Stimulated activated CD4-positive, alpha-beta T cell treated with anti-CD3 and anti-CD28 coated beads, Interleukin-12 subunit alpha, Interleukin-12 subunit beta, amount 100 ng/mL, for 4 hours (primary cell): Measurements from ENCODE around the gene S1PR3.
A peak's percentile ranks its signal among the peaks of the same experiment; 100 is the strongest.

Experiments
- DNase-seq: peaks from one replicate; pipeline ENCODE4 v3.0.0-alpha.2; 2020

S1PR3 gene

DNA sequence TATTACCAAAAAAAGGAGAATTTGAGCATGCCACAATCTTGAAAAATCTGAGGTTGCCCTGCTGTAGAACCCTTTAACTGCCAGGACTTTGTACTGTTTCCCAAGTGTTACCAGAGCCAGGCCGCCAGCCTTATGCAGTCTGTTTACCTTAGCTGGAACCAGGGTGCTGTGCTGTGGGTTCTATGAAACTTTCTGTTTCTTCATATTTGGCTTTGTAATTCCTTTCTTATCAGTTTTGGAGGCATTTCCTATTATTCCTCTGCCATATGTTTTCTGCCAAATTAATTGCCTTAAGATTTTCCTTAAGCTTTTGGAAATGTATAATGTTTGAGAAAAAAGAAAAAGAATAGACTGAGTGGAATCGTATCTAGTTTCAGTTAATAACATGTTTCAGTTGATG lies 2.1 kb downstream of the S1PR3 start:
- no peak for DNase-seq

DNA sequence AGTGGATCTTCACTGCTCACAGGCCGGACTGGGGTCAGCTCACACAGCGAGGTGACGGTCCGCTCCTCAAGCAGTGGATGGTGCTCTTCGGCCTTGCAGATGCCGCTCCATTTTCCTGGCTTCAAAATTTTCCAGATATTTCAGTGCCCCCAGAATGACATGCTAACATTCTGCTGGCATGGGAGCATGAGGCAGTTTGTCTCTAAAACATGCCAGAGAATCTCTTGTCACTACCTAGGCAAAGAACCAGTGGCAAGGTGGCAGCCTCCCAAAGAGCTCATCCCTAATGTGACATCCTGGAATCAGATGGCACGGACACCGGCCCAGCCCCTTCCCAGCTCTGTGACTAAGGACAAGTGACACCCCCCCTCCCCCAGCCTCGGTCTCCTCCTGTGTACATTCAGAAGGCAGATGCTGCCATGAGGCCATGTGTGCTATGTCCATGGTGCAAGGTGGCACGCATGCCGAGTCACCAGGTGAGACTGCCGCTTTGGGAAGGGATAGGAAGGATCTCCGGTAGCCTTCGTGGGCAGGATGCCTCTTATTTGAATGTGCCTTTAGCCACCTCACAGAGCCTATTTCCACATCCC lies 2.7 kb downstream of the S1PR3 start:
- DNase-seq: no peak

- no peak for DNase-seq
Measured at GRCh38 chr9:88994469-88995199, 3.4 kb downstream of the S1PR3 start.

DNA sequence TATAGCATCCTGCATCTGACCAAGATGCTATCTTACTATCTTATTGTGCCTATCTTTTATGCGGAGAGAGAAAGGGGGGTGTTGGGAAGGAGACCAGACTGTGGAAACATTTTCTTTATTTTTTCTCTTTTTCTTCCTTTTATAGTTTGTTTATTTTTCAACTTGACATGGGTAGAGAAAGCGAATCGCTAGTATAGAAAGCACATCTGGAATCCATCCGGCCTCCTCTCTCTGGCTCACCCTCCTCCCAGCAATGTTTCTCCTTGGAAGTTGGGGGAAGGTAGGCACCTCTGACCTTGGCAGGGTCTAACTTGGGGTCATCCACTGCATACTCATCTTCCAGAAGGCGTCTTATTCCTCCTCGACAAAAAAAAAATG lies 3.9 kb downstream of the S1PR3 start:
- no peak for DNase-seq

DNA sequence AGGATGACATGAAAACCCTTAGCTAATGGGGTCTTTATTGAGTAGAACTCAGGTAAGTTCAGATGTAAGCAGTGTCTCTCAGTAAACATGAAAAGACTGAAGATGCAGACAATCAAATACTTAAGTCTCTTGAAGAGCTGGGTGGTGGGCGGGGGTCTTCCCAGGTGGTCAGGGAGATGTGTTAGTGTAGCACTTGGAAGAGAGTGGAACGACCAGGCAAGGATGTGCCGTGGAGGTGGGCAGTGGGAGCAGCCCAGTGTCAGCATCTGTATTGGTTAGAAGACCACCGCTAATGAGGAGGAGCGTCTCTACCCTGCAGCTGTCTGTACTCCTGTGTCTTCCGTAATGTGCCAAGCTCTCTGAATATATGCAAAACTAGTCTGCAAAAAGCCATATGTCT lies 4.4 kb downstream of the S1PR3 start:
- DNase-seq: no peak

GRCh38 chr9:88996046-88996920 lies 5.0 kb downstream of the S1PR3 start:
- DNase-seq: no peak

DNA sequence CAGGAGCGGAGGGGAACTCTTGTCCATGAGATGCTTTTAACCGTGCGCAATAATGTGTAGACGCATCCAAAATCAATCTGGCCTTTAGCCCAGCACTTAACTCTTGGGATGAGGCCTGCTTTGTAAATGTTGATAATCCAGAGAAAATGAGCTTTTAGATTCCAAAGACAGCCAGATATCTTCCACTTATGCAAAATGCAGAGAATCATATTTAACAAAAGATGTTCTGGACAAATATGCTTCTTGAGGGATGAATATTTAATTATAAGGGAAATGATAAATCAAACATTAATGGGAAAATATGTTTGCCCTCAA lies 5.6 kb downstream of the S1PR3 start:
- DNase-seq: no peak

DNA sequence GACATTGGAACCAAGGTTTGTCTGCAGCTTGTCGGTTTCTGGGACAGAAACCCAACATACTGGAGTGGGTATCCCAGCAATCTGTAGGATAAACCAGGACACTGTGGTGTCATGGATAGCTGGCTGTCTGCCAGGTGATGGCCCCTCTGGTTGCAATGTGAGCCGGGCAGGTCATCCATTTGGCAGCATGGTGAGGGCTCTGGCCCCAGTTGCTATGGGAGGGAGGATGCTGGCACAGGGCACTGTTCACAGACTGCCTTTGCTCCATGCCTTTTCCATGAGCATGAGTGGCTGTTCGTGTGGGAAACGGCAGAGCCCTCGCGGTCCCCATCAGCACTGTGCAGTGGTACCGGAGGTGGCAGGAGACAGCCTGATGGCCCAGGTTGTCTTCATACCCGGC lies 6.4 kb downstream of the S1PR3 start:
- DNase-seq: no peak

GRCh38 chr9:88998503-88998902 lies 7.2 kb downstream of the S1PR3 start:
- DNase-seq: no peak

- DNase-seq: no peak
Measured at GRCh38 chr9:88998911-88999310, 7.6 kb downstream of the S1PR3 start.

- DNase-seq: no peak
Measured at GRCh38 chr9:89000371-89000781, 9.1 kb downstream of the S1PR3 start.

GRCh38 chr9:89000973-89001916 lies 10.0 kb downstream of the S1PR3 start:
- peak; percentile 86 for DNase-seq

DNA sequence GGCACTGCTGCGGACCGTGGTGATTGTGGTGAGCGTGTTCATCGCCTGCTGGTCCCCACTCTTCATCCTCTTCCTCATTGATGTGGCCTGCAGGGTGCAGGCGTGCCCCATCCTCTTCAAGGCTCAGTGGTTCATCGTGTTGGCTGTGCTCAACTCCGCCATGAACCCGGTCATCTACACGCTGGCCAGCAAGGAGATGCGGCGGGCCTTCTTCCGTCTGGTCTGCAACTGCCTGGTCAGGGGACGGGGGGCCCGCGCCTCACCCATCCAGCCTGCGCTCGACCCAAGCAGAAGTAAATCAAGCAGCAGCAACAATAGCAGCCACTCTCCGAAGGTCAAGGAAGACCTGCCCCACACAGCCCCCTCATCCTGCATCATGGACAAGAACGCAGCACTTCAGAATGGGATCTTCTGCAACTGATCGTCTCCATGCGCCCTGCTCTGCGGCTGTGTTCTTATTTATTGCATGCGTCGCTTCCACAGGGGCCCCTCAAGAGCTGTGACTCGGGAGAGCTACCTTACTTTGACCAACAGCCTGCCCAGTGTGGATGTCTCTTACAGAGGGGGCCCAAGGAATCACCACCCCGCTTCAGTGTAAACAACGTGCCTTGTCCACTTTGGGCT lies 10.8 kb downstream of the S1PR3 start:
- DNase-seq: no peak

GRCh38 chr9:89002987-89003386 lies 11.7 kb downstream of the S1PR3 start:
- DNase-seq: no peak

DNA sequence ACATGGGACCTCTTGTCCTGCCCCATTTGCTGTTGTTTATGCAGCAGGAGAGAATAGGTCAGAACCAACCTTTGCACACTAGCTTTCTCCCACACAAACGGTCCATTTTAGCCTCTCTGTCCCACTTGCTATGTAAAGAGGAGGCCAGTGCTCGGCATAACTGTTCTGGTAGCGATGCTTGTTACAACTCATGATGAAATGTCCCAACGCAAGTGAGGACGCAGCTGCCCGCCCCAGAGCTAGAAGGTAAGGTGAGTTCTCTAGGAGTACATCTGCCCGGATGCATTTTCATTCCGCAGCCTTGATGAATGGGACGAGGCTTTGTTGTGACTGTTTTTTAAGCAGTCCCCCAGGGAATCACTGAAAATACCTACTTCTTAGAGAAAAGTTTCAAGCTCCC lies 14.1 kb downstream of the S1PR3 start:
- no peak for DNase-seq

GRCh38 chr9:89006267-89006666 lies 15.0 kb downstream of the S1PR3 start:
- DNase-seq: no peak

- no peak for DNase-seq
Measured at GRCh38 chr9:89006996-89007967, 16.0 kb downstream of the S1PR3 start.

GRCh38 chr9:89008055-89008743 lies 16.9 kb downstream of the S1PR3 start:
- no peak for DNase-seq

DNA sequence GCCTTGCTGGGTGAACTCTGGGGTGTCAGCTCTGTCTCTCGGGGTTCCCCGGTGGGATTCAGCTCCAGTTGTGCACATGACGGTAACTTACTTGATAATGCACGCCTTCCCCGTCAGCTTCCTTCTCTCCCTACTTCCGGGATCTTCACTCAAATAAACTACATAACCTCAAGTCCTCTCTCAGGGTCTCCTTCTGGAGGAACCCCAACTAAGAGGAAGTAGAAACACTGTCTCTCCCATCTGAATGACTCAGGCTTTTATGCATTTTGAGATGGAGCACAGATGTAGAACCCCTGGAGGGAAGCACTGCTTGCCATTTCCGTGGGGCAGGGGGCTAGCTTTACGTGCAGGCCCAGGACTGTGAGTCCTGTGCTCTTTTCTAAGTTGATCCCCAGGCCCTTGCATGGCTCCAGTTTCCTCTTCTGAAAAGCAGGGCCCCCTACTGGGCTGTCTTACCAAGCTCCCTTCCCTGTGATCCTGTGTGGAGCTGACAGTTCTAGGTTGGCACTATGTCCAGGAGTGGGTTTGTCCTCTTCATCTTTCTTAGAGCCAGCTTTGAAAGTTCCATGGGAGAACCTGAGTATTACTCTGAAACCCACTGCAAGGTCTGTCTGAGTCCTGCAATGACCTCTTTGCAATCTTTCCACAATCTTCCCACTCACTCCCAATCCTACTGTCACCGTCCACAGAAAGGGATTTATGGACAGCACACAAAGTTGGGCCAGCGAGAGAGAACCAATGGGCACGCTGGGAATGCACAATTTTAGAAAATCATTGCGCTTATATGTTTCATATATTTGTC lies 17.7 kb downstream of the S1PR3 start:
- DNase-seq: no peak

- DNase-seq: no peak
Measured at GRCh38 chr9:89009546-89009840, 18.2 kb downstream of the S1PR3 start.
